Fibroblast of lung (primary cell): ENCODE results near the gene TOMM70. TPM values are rescaled to one million over a fixed set of nuclear protein-coding genes. Genes with fewer than 3 reads are reported as not detected.

Experiments used
- DNase-seq, 2 donors: peaks; one replicate each; pipeline versions ENCODE4 v3.0.0 to v3.0.0-alpha.2; 2010; ENCODE audit warnings: low read depth in 2 of 2
- H2AFZ ChIP-seq: 2 replicates; pipeline ENCODE4 v1.5.1; 2012; ENCODE audit warnings: low read length, control low read depth, inconsistent platforms
- H3K27ac ChIP-seq: 2 replicates; pipeline ENCODE4 v1.5.1; 2011; ENCODE audit warnings: low read length, control low read depth; ENCODE audit not compliant: insufficient read depth
- H3K27me3 ChIP-seq: 2 replicates; pipeline ENCODE4 v1.5.1; 2011; ENCODE audit warnings: mild to moderate bottlenecking, low read length; ENCODE audit not compliant: control insufficient read depth, insufficient read depth
- H3K36me3 ChIP-seq: 2 replicates; pipeline ENCODE4 v1.5.1; 2011; ENCODE audit warnings: low read length; ENCODE audit not compliant: control insufficient read depth, insufficient read depth
- H3K4me1 ChIP-seq: 2 replicates; pipeline ENCODE4 v1.5.1; 2011; ENCODE audit warnings: low read length; ENCODE audit not compliant: control insufficient read depth, insufficient read depth; ENCODE audit errors: extremely low read depth
- H3K4me2 ChIP-seq: 2 replicates; pipeline ENCODE4 v1.5.1; 2011; ENCODE audit warnings: low read length, control low read depth; ENCODE audit not compliant: insufficient read depth; ENCODE audit errors: extremely low read depth
- H3K4me3 ChIP-seq, 4 experiments: fragments of 200-600 bp in 1 of 4; sonication (generic) in 1 of 4; replicated peaks in 1 of 4; 2 replicates each; pipeline ENCODE4 v1.5.1; 2011 to 2016; ENCODE audit warnings: low read length in 4 of 4, low read depth in 3 of 4, mild to moderate bottlenecking in 3 of 4, control low read depth in 2 of 4, inconsistent platforms in 1 of 4, mixed read lengths in 1 of 4; ENCODE audit not compliant: insufficient read depth in 1 of 4; ENCODE audit errors: control extremely low read depth in 1 of 4
- H3K79me2 ChIP-seq: 2 replicates; pipeline ENCODE4 v1.5.1; 2012; ENCODE audit warnings: mild to moderate bottlenecking, low read length, inconsistent platforms; ENCODE audit not compliant: control insufficient read depth, insufficient read depth
- H3K9ac ChIP-seq: 2 replicates; pipeline ENCODE4 v1.5.1; 2011; ENCODE audit warnings: mild to moderate bottlenecking, low read length, control low read depth; ENCODE audit not compliant: insufficient read depth
- H3K9me3 ChIP-seq: 2 replicates; pipeline ENCODE4 v1.5.1; 2012; ENCODE audit warnings: low read depth, low read length; ENCODE audit not compliant: control insufficient read depth, insufficient read depth
- H4K20me1 ChIP-seq: 2 replicates; pipeline ENCODE4 v1.5.1; 2011; ENCODE audit warnings: low read length; ENCODE audit not compliant: control insufficient read depth, insufficient read depth; ENCODE audit errors: extremely low read depth
- CTCF ChIP-seq, 2 donors: IDR thresholded peaks in 1 of 2; conservative IDR thresholded peaks in 1 of 2; 1 replicate in 1 of 2; 2 replicates in 1 of 2; pipeline ENCODE4 v1.5.1; 2011 to 2012; ENCODE audit warnings: low read length in 2 of 2, control low read depth in 1 of 2, inconsistent platforms in 1 of 2, low read depth in 1 of 2, mild to moderate bottlenecking in 1 of 2
- EZH2 ChIP-seq: IDR thresholded peaks from 2 replicates; pipeline ENCODE4 v1.5.1; 2012; ENCODE audit warnings: low read length, control low read depth, mild to moderate bottlenecking; ENCODE audit errors: missing control alignments
- polyA plus RNA-seq, 2 donors: library from polyadenylated mRNA; depleted of rRNA in 1 of 2; stranded (reverse) in 1 of 2; unstranded in 1 of 2; fragments of >200 nt; gene quantifications; 2 replicates each; pipeline ENCODE4 v1.2.1, GENCODE V29; 2011 to 2012; ENCODE audit warnings: missing spikeins in 1 of 2
- total RNA-seq: library from RNA; depleted of rRNA; stranded (reverse); fragments of >200 nt; gene quantifications from 2 replicates; pipeline ENCODE4 v1.2.1, GENCODE V29; 2014

TOMM70 gene
- total and polyA plus RNA-seq, 2 donors (not counting 1 experiment from before 2014, with no cell fraction given), result 41.8 to 56.1 TPM

GRCh38 chr3:100403362-100404249, 2.7 kb upstream of the TOMM70 start:
- Histone ChIP-seq H3K79me2 (peaks cover 42% of the 10 kb centered on the region), H3K9ac (no peak overlapping the region), H3K27me3 (no peaks in the 10 kb centered on the region), H4K20me1 (no peaks in the 10 kb centered on the region), H2AFZ (peak overlapping the region; percentile 10), H3K4me1 (no peaks in the 10 kb centered on the region), H3K36me3 (no peaks in the 10 kb centered on the region), H3K27ac (peak overlapping the region; percentile 98), H3K4me3 (peak overlapping the region; percentile 71 to 97 (median 89)), H3K4me2 (peak overlapping the region; percentile 90), H3K9me3 (no peaks in the 10 kb centered on the region)
- no peak for TF ChIP-seq EZH2
- peak in 1 of 2 donors; percentile 28 for DNase-seq

- no peaks in the 10 kb centered on the region for H3K4me1 ChIP-seq
- H3K9ac ChIP-seq, result peak overlapping the region; percentile 0
- no peaks in the 10 kb centered on the region for H4K20me1 ChIP-seq
- H3K27ac ChIP-seq, result peak overlapping the region; percentile 98
- H3K4me3 ChIP-seq, result peak overlapping the region; percentile 71 to 97 (median 89)
- H3K79me2 ChIP-seq, result peaks cover 47% of the 10 kb centered on the region
- no peaks in the 10 kb centered on the region for H3K9me3 ChIP-seq
- no peaks in the 10 kb centered on the region for H3K36me3 ChIP-seq
- peak overlapping the region; percentile 90 for H3K4me2 ChIP-seq
- H2AFZ ChIP-seq, result peak overlapping the region; percentile 15
- no peaks in the 10 kb centered on the region for H3K27me3 ChIP-seq
- no peak for TF ChIP-seq EZH2
- TF ChIP-seq CTCF (conservative IDR thresholded peaks at IDR 0.05 in 1 of 2, IDR thresholded peaks at IDR 0.05 in 1 of 2; ENCODE audit: low read depth in 1 of 2, low read length in 2 of 2), result no peak
- no peak for DNase-seq
Measured at GRCh38 chr3:100402891-100403290, 2.0 kb upstream of the TOMM70 start.

GRCh38 chr3:100402256-100402655, 1.4 kb upstream of the TOMM70 start:
- Histone ChIP-seq H3K9me3 (no peaks in the 10 kb centered on the region), H3K27me3 (no peaks in the 10 kb centered on the region), H3K4me1 (no peaks in the 10 kb centered on the region), H3K4me3 (peak overlapping the region; percentile 71 to 97 (median 89)), H3K9ac (peak overlapping the region; percentile 90), H3K79me2 (peaks cover 52% of the 10 kb centered on the region), H3K4me2 (peak overlapping the region; percentile 90), H3K36me3 (no peaks in the 10 kb centered on the region), H3K27ac (peak overlapping the region; percentile 98), H4K20me1 (no peaks in the 10 kb centered on the region), H2AFZ (no peak overlapping the region)
- DNase-seq, result peak; percentile 47 to 73
- no peak for TF ChIP-seq CTCF (conservative IDR thresholded peaks at IDR 0.05 in 1 of 2, IDR thresholded peaks at IDR 0.05 in 1 of 2; ENCODE audit: low read depth in 1 of 2, low read length in 2 of 2)
- no peak for TF ChIP-seq EZH2
